GM18526 (cell line): ENCODE data around the gene MGST3.
A peak's percentile ranks its signal among the peaks of the same experiment; 100 is the strongest.

ENCODE experiments used
- POLR2A ChIP-seq: IDR thresholded peaks from 3 replicates; pipeline ENCODE4 v1.6.1; 2011; ENCODE audit not compliant: insufficient read length; ENCODE audit errors: extremely low read depth

The MGST3 gene

GRCh38 chr1:165680303-165680702 is 49.3 kb downstream of the MGST3 start:
- no peak for TF ChIP-seq POLR2A

- no peak for TF ChIP-seq POLR2A
These were observed 52.9 kb downstream of the MGST3 start for GRCh38 chr1:165683848-165684485.

GRCh38 chr1:165686121-165686970 is 55.3 kb downstream of the MGST3 start:
- TF ChIP-seq POLR2A: no peak

- no peak for TF ChIP-seq POLR2A
These were observed 56.0 kb downstream of the MGST3 start for GRCh38 chr1:165686971-165687433.

GRCh38 chr1:165688046-165688445 is 57.0 kb downstream of the MGST3 start:
- no peak for TF ChIP-seq POLR2A

GRCh38 chr1:165695031-165695430 is 64.0 kb downstream of the MGST3 start:
- TF ChIP-seq POLR2A: no peak

GRCh38 chr1:165696625-165697100 is 65.6 kb downstream of the MGST3 start:
- no peak for TF ChIP-seq POLR2A

- no peak for TF ChIP-seq POLR2A
These were observed 66.5 kb downstream of the MGST3 start for GRCh38 chr1:165697491-165697880.

- peak; percentile 92 for TF ChIP-seq POLR2A
These were observed 67.1 kb downstream of the MGST3 start, which contains the start of gene ALDH9A1 for GRCh38 chr1:165697881-165698760. TSS of gene ALDH9A1 (minus strand) at chr1:165698562. CDS start at chr1:165698558, 4 bp downstream.

- TF ChIP-seq POLR2A: no peak
These were observed 67.7 kb downstream of the MGST3 start for GRCh38 chr1:165698761-165699052.

- no peak for TF ChIP-seq POLR2A
These were observed 68.5 kb downstream of the MGST3 start for GRCh38 chr1:165699577-165699976.

- TF ChIP-seq POLR2A: no peak
These were observed 72.6 kb downstream of the MGST3 start for GRCh38 chr1:165703648-165704047.
